HL-60 (cell line): Measurements from ENCODE around the gene DMRTC1B.
"Not testable (repeated sequence)": the region's sequence is repeated elsewhere in the genome, so short reads cannot be mapped to it uniquely, and the experiment has no call there.

Experiments used
- GABPA ChIP-seq: IDR thresholded peaks from 2 replicates; pipeline ENCODE4 v1.6.1; 2012; ENCODE audit warnings: low read depth
- POLR2AphosphoS5 ChIP-seq: IDR thresholded peaks from 2 replicates; pipeline ENCODE4 v1.6.1; 2012; ENCODE audit warnings: low read depth
- REST ChIP-seq: IDR thresholded peaks from 2 replicates; pipeline ENCODE4 v1.6.1; 2012; ENCODE audit warnings: low read depth; ENCODE audit not compliant: insufficient replicate concordance
- SPI1 ChIP-seq: IDR thresholded peaks from 2 replicates; pipeline ENCODE4 v1.6.1; 2012; ENCODE audit warnings: low read depth, mild to moderate bottlenecking, borderline replicate concordance
- TF ChIP-seq, protein P1 (sequence below): IDR thresholded peaks from one replicate; pipeline ENCODE4 v1.5.1; 2011; ENCODE audit warnings: low read length, control low read depth, inconsistent platforms; ENCODE audit not compliant: insufficient read depth

DNA sequence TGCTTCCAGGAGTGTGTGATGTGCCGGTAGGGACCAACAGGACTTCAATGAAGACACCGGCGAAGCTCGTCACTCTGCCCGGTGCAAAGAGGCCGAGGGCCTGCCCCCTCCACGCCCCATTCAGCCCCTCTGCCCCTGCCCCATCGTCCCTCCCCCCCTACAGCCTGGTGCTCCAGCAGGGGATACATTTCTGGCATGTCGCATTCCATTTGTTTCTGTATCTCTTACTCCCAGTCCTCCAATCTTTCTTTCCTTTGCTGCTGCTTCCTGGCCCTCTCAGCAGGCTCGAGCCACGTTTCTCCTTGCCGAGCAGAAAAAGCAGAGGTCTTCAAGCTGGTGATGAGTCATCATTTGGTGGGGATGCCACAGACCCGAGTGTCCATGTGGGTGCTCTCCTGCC lies 31.4 kb downstream of the DMRTC1B start, which contains the start of gene FAM236D:
- TF ChIP-seq, protein P1, sequence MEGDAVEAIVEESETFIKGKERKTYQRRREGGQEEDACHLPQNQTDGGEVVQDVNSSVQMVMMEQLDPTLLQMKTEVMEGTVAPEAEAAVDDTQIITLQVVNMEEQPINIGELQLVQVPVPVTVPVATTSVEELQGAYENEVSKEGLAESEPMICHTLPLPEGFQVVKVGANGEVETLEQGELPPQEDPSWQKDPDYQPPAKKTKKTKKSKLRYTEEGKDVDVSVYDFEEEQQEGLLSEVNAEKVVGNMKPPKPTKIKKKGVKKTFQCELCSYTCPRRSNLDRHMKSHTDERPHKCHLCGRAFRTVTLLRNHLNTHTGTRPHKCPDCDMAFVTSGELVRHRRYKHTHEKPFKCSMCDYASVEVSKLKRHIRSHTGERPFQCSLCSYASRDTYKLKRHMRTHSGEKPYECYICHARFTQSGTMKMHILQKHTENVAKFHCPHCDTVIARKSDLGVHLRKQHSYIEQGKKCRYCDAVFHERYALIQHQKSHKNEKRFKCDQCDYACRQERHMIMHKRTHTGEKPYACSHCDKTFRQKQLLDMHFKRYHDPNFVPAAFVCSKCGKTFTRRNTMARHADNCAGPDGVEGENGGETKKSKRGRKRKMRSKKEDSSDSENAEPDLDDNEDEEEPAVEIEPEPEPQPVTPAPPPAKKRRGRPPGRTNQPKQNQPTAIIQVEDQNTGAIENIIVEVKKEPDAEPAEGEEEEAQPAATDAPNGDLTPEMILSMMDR, result not testable (repeated sequence)
- TF ChIP-seq REST, GABPA, POLR2AphosphoS5, SPI1: not testable (repeated sequence)
